ENCODE measurements around the gene TMEM171. TPM values are rescaled to one million over a fixed set of nuclear protein-coding genes. Genes with fewer than 3 reads are reported as not detected.

TMEM171 gene
- total and polyA plus RNA-seq, 2 of the 4 experiments (the other 2 are of a cell fraction): 3.0 to 5.1 TPM

DNA sequence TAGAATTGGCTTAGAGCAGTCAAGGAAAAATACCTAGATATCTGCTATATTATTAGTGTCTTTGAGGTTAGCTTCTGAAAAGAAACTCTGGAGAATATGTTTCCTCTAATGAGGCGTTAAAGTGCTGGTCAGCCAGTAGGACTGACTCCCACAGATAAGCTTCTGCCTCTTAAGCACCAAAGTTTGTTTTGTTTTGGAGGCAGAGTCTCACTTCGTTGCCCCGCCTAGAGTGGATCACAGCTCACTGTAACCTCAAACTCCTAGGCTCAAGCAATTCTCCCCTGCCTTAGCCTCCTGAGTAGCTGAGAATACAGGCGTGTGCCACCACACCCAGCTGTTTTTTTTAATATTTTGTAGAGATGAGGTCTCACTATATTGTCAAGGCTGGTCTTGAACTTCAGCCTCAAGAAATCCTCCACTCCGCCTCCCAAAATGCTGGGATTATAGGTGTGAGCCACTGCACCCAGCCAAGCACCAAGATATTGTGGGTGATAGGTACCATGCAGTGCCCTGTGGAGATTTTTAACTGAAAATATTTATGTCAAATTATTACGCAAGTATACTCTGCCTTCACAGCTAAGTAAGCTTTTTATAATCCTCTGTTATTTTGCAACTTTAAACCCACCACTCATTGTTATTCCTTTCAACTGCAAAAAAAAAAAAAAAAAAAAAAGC lies 24.7 kb upstream of the TMEM171 start:
- POLR2A ChIA-PET (ENCODE audit: unreplicated experiment): no interaction called here

More for the DNA sequence above, 24.7 kb upstream of the TMEM171 start:
- no peak overlapping the region for H3K18ac ChIP-seq (ENCODE audit: low read depth, low read length)
- no peak overlapping the region for H2AK9ac ChIP-seq (replicated peaks; ENCODE audit: low read depth, low read length, poor library complexity)
- no peak for TF ChIP-seq BHLHE40 (IDR thresholded peaks at IDR 0.05; ENCODE audit: low read depth, low read length)
- TF ChIP-seq RAD21 (IDR thresholded peaks at IDR 0.05; ENCODE audit: low read length): no peak
- TF ChIP-seq, protein P1, sequence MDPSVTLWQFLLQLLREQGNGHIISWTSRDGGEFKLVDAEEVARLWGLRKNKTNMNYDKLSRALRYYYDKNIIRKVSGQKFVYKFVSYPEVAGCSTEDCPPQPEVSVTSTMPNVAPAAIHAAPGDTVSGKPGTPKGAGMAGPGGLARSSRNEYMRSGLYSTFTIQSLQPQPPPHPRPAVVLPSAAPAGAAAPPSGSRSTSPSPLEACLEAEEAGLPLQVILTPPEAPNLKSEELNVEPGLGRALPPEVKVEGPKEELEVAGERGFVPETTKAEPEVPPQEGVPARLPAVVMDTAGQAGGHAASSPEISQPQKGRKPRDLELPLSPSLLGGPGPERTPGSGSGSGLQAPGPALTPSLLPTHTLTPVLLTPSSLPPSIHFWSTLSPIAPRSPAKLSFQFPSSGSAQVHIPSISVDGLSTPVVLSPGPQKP (IDR thresholded peaks at IDR 0.05; ENCODE audit: borderline replicate concordance, low read depth, low read length): no peak
- TF ChIP-seq RFX5 (IDR thresholded peaks at IDR 0.05; ENCODE audit: low read depth, low read length): no peak
- TF ChIP-seq CEBPB (IDR thresholded peaks at IDR 0.05; ENCODE audit: low read depth, low read length): peak; percentile 28; the same call in 1 of the 2 replicates
- no peaks in the 10 kb centered on the region for H3K79me1 ChIP-seq (ENCODE audit: low read depth in 1 of 2, low read length in 2 of 2)
- in situ Hi-C loops (cut with MboI; ENCODE audit: low sequenced_read_pairs): no loop called here
- H3K56ac ChIP-seq (ENCODE audit: extremely low read depth, insufficient read depth, low read length): no peak overlapping the region
- H2BK15ac ChIP-seq (ENCODE audit: low read depth, low read length): no peak overlapping the region
- no peak overlapping the region for H2AFZ ChIP-seq (replicated peaks; ENCODE audit: low read length, poor library complexity)
- H3K4me2 ChIP-seq (ENCODE audit: low read depth, low read length): no peak overlapping the region
- H3K9ac ChIP-seq (ENCODE audit: low read depth, low read length): no peak overlapping the region
- no peak overlapping the region for H3K4me3 ChIP-seq (ENCODE audit: insufficient read depth, low read depth, low read length)
- peak overlapping the region; percentile 34; the same call in 1 of the 2 replicates for H2BK20ac ChIP-seq (ENCODE audit: low read depth, low read length)
- H3K23ac ChIP-seq (ENCODE audit: low read depth, low read length): 0 out of 2 replicates have a peak overlapping the region, but pooled peaks have one; percentile 11
- 0 out of 2 replicates have a peak, but pooled peaks cover 7% of the 10 kb centered on the region for H3K9me1 ChIP-seq (ENCODE audit: insufficient read depth, low read length)
- no peak overlapping the region for H4K8ac ChIP-seq (ENCODE audit: low read depth in 2 of 2, low read length in 2 of 2)
- H4K91ac ChIP-seq (ENCODE audit: insufficient read depth, low read depth, low read length): no peak overlapping the region
- no CpG with 5 or more reads among the region's 6 CpGs for WGBS, 2 experiments (ENCODE audit: extremely low coverage in 2 of 2, insufficient read length in 1 of 2)
- no TSS peak for BruUV-seq (replicated peaks)
- no peaks in the 10 kb centered on the region; the same call in 1 of the 2 replicates for H3K36me3 ChIP-seq (ENCODE audit: control insufficient read depth, insufficient read depth, low read length)
- DNase-seq (no peak), ATAC-seq (ENCODE audit: low read depth) (no peak)
- no peak overlapping the region for H2BK120ac ChIP-seq (ENCODE audit: low read depth, low read length)
- no peaks in the 10 kb centered on the region for H4K20me1 ChIP-seq (ENCODE audit: insufficient read depth, low read length)
- dilution Hi-C loops (cut with HindIII; ENCODE audit: low sequenced_read_pairs, unreplicated experiment): no loop called here
- H3K4ac ChIP-seq (ENCODE audit: low read depth, low read length): no peak overlapping the region
- CTCF ChIA-PET: interaction anchor here (0.7 to 1.6 kb wide), 2 partner anchors 120 to 159 kb away, joined by 3 to 4 read pairs; no protein-coding TSS in a partner anchor
- peaks cover 1% of the 10 kb centered on the region; the same call in 1 of the 2 replicates for H3K4me1 ChIP-seq (ENCODE audit: control insufficient read depth, insufficient read depth, low read length)
- peaks cover 11% of the 10 kb centered on the region for H3K9me3 ChIP-seq (ENCODE audit: control insufficient read depth, insufficient read depth, low read length)
- H4K5ac ChIP-seq (ENCODE audit: low read depth, low read length): no peak overlapping the region
- no peak overlapping the region for H3K27ac ChIP-seq (ENCODE audit: insufficient read depth, low read length)
- H2BK5ac ChIP-seq (ENCODE audit: low read depth, low read length, poor library complexity, severe bottlenecking): no peak overlapping the region
- intact Hi-C loops (cut with micrococcal nuclease): no loop called here
- no peak overlapping the region; the same call in 1 of the 2 replicates for H2AK5ac ChIP-seq (ENCODE audit: low read depth, low read length)
- H3K14ac ChIP-seq (replicated peaks; ENCODE audit: low read depth, low read length): no peak overlapping the region
- no peaks in the 10 kb centered on the region for H3K27me3 ChIP-seq (ENCODE audit: control insufficient read depth, insufficient read depth, low read length)
